Mesodermal cell (in vitro differentiated cells): ENCODE results near the gene SLC48A1.
"Not testable (repeated sequence)": the region's sequence is repeated elsewhere in the genome, so short reads cannot be mapped to it uniquely, and the experiment has no call there.

Experiments
- H3K27ac ChIP-seq: 2 replicates; pipeline ENCODE4 v1.7.0; 2013; ENCODE audit warnings: mild to moderate bottlenecking, low read depth, low read length, moderate library complexity; ENCODE audit not compliant: severe bottlenecking
- H3K36me3 ChIP-seq: 2 replicates; pipeline ENCODE4 v1.7.1; 2013; ENCODE audit warnings: mild to moderate bottlenecking, low read length, moderate library complexity; ENCODE audit not compliant: control insufficient read depth, insufficient read depth
- H3K4me1 ChIP-seq: one replicate; pipeline ENCODE4 v1.7.1; 2013; ENCODE audit warnings: mild to moderate bottlenecking, low read length; ENCODE audit not compliant: insufficient read depth, control insufficient read depth, poor library complexity, severe bottlenecking
- H3K4me3 ChIP-seq: 2 replicates; pipeline ENCODE4 v1.7.0; 2013; ENCODE audit warnings: low read length, control low read depth, mild to moderate bottlenecking; ENCODE audit not compliant: insufficient read depth, poor library complexity, severe bottlenecking; ENCODE audit errors: extremely low read depth
- H3K9me3 ChIP-seq: 2 replicates; pipeline ENCODE4 v1.7.1; 2013; ENCODE audit warnings: mild to moderate bottlenecking, low read length, moderate library complexity; ENCODE audit not compliant: control insufficient read depth
- WGBS, 2 experiments: methylation state at CpG; one replicate each; pipeline ENCODE4 v1.1.5; 2013; ENCODE audit warnings: missing lambda C conversion rate in 2 of 2; ENCODE audit not compliant: insufficient coverage in 2 of 2; 5-methylcytosine and 5-hydroxymethylcytosine counted together

The SLC48A1 gene

DNA sequence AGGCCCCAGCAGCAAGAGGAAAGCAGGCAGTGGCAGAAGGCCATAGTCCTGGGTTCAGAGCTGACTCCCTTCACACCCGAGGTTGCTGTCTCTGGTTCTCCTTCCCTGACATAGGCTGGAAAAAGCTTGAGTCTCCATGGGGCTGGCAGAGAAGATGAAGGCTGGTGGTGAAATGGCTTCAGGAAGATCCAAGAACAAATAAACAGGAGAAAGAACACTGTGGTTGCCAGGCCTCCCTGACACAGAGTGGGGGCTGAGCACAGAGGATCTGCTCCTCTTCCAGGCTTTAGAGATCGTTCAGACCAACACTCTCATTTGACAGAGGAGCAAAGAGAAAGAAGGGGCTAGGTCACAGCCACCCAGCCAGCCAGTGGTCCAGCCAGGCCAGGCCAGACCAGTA is 32.4 kb downstream of the SLC48A1 start:
- peaks cover 75% of the 10 kb centered on the region for H3K4me1 ChIP-seq
- H3K4me3 ChIP-seq: no peak overlapping the region
- H3K36me3 ChIP-seq: peaks cover 58% of the 10 kb centered on the region
- no peaks in the 10 kb centered on the region for H3K9me3 ChIP-seq
- 90 to 100% methylated on average over 2 of the region's 2 CpGs for WGBS, 2 experiments
- peak overlapping the region; percentile 49 for H3K27ac ChIP-seq

DNA sequence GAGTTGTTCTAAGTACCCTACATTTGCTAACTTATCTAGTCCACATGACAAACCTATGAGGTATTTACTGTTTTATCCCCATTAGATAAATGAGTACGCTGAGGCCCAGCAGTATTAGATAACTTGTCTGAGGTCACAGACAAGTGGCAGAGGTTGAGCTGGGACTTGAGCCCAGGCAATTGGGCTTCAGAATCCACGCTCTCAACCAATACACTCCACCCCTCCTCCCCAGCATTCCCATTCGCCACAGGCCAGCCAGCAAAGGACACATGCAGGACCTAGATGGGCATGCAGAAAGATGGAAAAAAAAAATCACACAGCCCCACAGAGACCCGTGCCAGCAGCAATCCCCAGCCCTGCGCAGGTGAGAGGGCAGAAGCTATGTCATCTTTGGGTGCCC is 34.3 kb downstream of the SLC48A1 start:
- H3K4me3 ChIP-seq: no peak overlapping the region
- H3K9me3 ChIP-seq: no peaks in the 10 kb centered on the region
- peaks cover 88% of the 10 kb centered on the region for H3K4me1 ChIP-seq
- no peak overlapping the region for H3K27ac ChIP-seq
- peaks cover 42% of the 10 kb centered on the region for H3K36me3 ChIP-seq
- WGBS, 2 experiments: 90 to 95% methylated on average over 3 of the region's 5 CpGs

DNA sequence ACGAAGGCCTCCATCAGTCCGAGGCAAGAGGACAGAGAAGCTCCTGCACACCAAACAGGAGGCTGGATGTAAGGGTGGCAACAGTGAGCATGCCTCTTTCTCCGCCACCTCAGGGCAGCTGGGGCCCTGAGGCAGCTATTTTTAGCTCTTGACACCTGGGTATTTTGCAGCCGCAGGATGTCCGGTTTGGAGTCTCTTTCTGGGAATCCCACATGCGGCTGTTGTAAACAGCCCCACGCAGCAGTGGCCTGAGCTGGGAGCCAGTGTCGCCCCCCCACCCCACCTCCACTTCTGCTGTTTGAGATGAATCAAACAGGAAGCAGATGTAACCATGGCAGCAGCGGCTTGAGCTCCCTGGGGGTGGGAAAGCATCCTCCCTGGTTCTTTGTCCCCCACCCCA is 35.0 kb downstream of the SLC48A1 start:
- peaks cover 84% of the 10 kb centered on the region for H3K4me1 ChIP-seq
- no peaks in the 10 kb centered on the region for H3K9me3 ChIP-seq
- H3K27ac ChIP-seq: peak overlapping the region; percentile 73
- WGBS, 2 experiments: 83 to 85% methylated on average over 6 to 7 of the region's 9 CpGs
- H3K36me3 ChIP-seq: peaks cover 36% of the 10 kb centered on the region
- no peak overlapping the region for H3K4me3 ChIP-seq

DNA sequence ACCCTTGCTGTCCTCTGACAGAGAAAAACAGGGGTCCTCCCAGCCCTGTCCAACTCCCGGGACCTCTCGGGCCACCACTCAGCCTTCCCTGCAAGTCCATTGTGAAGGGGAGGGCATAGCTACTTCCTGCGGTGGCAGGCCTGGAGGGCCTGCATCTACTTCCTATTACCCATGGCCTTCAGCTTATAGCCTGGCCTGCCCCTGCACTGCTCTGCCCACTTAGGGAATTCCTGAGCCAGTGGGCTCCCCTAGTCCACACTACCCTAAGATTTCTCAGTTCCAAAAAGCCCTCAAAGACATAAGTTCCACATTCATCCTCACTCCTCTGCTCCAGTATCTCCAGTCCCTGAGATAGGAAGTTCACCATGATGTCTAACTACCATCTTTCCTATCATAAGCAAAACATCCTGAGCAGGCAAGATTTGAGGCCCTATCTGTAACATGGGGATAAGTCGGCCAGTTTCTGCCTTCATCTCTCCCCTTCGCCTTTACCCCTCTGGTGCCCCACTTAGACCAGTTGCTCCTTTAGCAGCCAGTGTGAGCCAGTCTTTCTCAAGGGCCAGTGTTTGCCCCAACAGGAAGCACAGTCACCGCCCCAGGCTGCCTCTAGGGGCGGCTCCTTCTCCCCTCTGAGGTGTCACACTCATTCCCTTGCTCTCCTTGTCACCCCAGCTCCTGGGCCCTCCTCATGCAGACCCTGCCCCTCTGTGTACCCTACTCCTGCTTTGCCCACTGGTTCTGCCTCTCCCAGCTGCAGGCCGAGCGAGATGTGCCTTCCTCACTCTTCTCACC is 35.7 kb downstream of the SLC48A1 start:
- H3K4me3 ChIP-seq: no peak overlapping the region
- H3K36me3 ChIP-seq: peaks cover 28% of the 10 kb centered on the region
- no peaks in the 10 kb centered on the region for H3K9me3 ChIP-seq
- 75 to 80% methylated on average over 7 of the region's 9 CpGs for WGBS, 2 experiments
- H3K27ac ChIP-seq: peak overlapping the region; percentile 73
- H3K4me1 ChIP-seq: peaks cover 85% of the 10 kb centered on the region

DNA sequence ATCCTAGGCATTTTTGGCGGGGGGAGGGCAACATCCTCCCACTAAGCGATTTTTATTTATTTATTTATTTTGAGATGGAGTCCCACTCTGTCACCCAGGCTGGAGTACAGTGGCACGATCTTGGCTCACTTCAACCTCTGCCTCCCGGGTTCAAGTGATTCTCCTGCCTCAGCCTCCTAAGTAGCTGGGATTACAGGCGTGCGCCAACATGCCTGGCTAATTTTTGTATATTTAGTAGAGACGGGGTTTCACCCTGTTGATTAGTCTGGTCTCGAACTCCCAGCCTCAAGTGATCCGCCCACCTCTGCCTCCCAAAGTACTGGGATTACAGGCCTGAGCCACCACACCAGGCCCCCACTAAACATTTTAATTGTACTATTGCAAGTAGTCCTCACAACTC is 36.5 kb downstream of the SLC48A1 start:
- H3K9me3 ChIP-seq, H3K4me3 ChIP-seq: not testable (repeated sequence)
- Histone ChIP-seq H3K4me1 (peaks cover 90% of the 10 kb centered on the region), H3K36me3 (peaks cover 26% of the 10 kb centered on the region), H3K27ac (peak overlapping the region; percentile 94)
- WGBS, 2 experiments: 100% methylated on average over 4 of the region's 9 CpGs

DNA sequence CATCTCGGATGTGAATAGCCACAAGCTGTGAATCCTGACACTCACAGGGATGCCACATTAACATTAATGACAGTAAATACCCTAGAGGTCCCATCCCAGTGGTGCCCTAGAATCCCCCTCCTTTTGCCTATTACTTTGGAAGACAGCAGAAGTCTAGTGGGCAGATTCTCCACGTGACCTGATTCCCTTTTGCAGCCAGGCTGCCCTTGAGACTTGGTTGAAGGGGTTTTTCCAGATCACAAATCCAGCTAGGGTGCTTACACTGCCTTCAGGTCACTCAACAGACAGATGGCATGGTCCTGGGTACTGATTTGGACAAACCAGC is 38.0 kb downstream of the SLC48A1 start:
- peak overlapping the region; percentile 94 for H3K27ac ChIP-seq
- H3K4me3 ChIP-seq: no peak overlapping the region
- 31 to 56% methylated on average over 1 to 2 of the region's 2 CpGs for WGBS, 2 experiments
- no peaks in the 10 kb centered on the region for H3K9me3 ChIP-seq
- peaks cover 91% of the 10 kb centered on the region for H3K4me1 ChIP-seq
- H3K36me3 ChIP-seq: peaks cover 24% of the 10 kb centered on the region

DNA sequence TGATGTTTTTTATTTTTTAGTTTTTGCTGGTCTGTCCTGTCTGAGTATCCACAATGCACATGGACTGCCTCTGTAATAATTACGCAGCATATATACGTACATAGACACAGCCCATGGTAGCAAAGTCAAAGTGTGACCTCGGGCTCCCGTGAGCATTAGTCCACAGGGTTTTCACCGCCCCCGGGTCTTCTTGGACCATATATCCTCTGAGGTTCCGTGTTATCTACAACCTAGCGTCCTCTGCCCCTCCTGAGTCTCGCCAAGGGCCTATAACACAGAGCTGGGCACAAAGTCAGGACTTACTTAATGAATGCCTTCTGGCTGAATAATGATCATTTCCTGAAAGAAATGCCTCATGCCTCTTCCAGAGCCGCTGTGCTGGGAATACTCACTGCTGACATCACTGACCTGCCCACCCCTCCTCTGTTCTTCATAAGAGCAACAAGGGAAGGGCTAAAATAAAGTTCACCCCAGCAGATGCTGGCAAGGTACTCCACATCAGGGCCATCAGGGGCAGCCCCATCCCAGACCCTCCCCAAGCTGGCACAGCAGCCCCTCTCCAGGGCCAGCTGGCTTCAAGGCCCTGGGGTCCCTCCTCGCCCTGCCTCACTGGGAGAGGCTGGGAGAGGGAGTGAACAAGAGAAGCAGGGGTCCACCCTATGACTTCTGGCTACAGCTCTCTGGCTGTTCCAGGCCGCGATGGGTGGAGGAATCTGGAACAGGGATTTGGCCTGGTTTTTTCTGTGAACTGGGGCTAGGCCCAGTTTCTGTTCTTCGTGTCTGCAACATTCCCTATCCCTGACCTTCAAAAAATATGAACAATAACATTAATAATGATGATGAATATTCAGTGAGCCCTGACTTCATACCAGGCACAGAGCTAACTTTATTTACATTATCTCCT is 38.8 kb downstream of the SLC48A1 start:
- H3K4me1 ChIP-seq: peaks cover 91% of the 10 kb centered on the region
- 82 to 86% methylated on average over 12 of the region's 14 CpGs for WGBS, 2 experiments
- H3K36me3 ChIP-seq: peaks cover 21% of the 10 kb centered on the region
- no peak overlapping the region for H3K4me3 ChIP-seq
- H3K27ac ChIP-seq: peak overlapping the region; percentile 94
- no peaks in the 10 kb centered on the region for H3K9me3 ChIP-seq

DNA sequence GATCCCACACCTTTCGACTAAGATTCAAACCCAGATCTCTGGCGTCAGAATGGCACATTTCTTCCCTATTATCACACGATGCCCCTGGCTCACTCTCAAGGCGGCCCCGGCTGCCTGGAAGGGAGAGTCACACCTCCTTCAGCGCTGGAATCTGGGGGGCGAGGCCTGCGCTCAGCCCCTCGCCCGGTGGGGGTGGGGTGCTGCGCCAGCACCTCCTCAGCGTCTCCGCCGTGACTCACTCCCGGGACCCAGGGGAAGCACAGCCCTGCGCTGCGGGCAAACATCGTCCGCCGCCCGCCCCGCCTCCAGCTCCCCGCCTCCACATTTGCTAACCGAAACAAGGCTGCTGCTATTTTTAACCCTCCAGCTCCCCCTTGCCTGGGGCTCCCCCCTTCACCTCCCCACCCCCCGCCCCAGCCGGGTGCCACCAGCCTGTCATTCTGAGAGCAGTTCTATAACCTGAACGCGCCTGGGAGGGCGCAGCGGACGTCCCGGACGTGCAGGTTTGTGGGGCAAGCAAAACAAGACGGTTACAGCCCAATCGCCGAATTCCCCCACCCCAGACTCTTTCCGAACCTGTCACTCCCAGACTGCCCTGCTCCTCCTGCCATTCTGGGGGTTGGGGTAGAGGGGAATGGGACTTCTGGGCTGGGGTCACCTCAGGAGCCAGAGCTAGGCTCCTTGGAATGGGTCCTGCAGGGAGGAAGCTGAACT is 39.9 kb downstream of the SLC48A1 start:
- Histone ChIP-seq H3K9me3 (no peaks in the 10 kb centered on the region), H3K27ac (peak overlapping the region; percentile 94), H3K4me1 (peaks cover 91% of the 10 kb centered on the region), H3K36me3 (peaks cover 28% of the 10 kb centered on the region), H3K4me3 (peak overlapping the region; percentile 28)
- WGBS, 2 experiments: 1 to 2% methylated on average over 17 to 28 of the region's 37 CpGs

DNA sequence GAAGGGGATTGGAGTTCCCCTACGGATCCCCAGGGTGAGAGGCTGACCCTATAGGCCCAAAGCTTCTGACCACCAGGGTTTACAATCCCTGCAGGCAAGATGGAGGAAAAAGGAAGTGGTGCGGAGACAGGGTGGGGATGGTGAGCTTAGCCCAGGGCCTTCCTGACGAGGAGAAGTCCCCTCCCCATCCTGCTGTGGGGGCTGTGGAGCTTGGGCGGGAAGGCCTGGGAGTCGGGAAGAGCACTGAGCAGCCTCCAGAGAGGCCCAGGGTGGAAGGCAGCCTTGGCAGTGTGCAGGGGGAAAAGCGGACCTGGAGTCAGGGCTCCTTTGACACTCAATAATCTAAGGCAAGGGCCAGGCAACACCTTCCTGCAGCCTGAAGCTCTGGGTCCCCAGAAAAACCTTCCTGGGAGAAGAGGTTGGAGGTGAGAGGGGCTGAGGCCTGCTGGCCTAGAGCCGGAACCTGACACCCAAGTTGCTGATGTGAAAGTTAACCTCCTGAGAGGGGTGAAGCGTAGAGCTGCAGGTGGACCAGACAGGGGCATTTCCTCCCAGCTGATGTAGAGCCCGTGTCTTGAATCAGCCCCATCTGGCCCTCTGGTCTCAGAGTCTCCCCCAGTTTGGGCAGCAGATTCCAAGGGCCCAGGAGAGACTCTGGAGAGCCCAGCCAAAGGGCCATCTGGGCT is 40.6 kb downstream of the SLC48A1 start:
- Histone ChIP-seq H3K4me1 (peaks cover 91% of the 10 kb centered on the region), H3K4me3 (peak overlapping the region; percentile 28), H3K36me3 (peaks cover 35% of the 10 kb centered on the region), H3K27ac (peak overlapping the region; percentile 94), H3K9me3 (no peaks in the 10 kb centered on the region)
- WGBS, 2 experiments: 41 to 60% methylated on average over 4 to 7 of the region's 9 CpGs

DNA sequence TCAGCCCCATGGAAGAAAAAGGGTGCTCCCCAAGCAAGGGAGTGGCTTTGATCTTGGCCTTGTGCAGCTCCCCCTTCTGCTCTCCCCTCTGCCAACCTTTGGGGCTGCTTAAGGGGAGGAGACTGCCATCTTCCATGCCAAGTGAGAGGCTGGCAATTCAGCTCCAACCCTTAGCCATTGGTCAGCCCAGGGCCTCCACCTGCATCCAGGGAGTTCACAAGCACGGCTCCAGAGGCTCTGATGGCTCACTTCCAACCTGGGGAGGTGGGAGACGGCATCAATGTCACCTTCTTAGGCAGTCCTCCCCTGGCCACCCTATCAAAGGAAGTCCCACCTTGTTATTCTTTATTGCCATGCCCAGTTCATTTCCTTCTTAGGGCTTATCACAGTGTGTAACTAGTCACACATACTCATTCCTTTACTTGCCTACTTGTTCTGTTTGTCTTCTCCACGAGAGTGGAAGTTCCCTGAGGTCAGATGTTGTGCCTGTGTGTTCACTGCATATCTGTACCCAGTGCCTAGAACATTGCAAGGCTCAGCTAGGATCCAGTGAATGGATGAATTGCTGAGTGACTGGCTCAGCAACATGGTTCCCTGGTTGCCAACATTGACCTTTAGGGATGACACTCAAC is 41.6 kb downstream of the SLC48A1 start:
- 88 to 96% methylated on average over 3 of the region's 3 CpGs for WGBS, 2 experiments
- H3K27ac ChIP-seq: peak overlapping the region; percentile 94

More for the DNA sequence above, 41.6 kb downstream of the SLC48A1 start:
- Histone ChIP-seq H3K36me3 (peaks cover 36% of the 10 kb centered on the region), H3K4me1 (peaks cover 83% of the 10 kb centered on the region), H3K4me3 (no peak overlapping the region), H3K9me3 (no peaks in the 10 kb centered on the region)
